NCI-H1694 treated with DMSO at 0.1 percent for 48 hours (cell line): ENCODE data around the gene SFXN2.
"Not testable (repeated sequence)": the region's sequence is repeated elsewhere in the genome, so short reads cannot be mapped to it uniquely, and the experiment has no call there.

Source experiments
- DNase-seq: peaks from one replicate; lab custom pipeline; 2025; lab: John Stamatoyannopoulos, UW

The SFXN2 gene

GRCh38 chr10:102720775-102721301 is 6.4 kb downstream of the SFXN2 start:
- no peak for DNase-seq

GRCh38 chr10:102721954-102722353 is 7.5 kb downstream of the SFXN2 start:
- no peak for DNase-seq

DNA sequence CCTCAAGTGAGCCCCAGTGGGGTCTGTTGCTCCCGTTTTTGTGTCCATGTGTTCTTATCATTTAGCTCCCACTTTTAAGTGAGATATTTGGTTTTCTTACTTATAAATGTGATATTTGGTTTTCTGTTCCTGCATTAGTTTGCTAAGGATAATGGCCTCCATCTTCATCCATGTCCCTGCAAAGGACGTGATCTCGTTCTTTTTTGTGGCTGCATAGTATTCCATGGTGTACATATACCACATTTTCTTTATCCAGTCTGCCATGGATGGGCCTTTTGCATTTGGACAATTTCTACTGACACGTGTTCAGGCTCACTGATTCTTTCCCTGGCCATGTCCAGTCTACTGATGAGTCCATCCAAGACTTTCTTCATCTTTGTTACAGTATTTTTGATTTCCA is 9.6 kb downstream of the SFXN2 start:
- DNase-seq = no peak

DNA sequence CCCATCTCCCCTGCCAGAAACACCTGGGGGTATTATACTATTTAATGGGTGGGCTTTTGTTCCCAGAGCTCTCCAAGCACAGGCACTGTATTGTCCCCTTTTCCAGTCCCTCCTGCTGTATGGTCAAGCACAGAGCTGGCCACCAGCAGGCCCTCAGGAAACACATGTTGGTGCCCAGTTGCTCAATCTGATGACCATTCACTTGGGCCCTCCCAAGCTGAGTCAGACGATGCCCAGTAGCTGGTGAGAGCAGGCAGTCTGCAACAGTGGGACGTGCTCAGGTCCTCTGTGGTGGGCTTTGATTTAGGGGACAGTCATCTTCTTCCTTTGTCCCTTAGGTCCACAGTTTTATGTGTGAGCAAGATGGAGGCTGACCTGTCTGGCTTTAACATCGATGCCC is 11.8 kb downstream of the SFXN2 start:
- no peak for DNase-seq

GRCh38 chr10:102727037-102727818 is 12.8 kb downstream of the SFXN2 start:
- no peak for DNase-seq

DNA sequence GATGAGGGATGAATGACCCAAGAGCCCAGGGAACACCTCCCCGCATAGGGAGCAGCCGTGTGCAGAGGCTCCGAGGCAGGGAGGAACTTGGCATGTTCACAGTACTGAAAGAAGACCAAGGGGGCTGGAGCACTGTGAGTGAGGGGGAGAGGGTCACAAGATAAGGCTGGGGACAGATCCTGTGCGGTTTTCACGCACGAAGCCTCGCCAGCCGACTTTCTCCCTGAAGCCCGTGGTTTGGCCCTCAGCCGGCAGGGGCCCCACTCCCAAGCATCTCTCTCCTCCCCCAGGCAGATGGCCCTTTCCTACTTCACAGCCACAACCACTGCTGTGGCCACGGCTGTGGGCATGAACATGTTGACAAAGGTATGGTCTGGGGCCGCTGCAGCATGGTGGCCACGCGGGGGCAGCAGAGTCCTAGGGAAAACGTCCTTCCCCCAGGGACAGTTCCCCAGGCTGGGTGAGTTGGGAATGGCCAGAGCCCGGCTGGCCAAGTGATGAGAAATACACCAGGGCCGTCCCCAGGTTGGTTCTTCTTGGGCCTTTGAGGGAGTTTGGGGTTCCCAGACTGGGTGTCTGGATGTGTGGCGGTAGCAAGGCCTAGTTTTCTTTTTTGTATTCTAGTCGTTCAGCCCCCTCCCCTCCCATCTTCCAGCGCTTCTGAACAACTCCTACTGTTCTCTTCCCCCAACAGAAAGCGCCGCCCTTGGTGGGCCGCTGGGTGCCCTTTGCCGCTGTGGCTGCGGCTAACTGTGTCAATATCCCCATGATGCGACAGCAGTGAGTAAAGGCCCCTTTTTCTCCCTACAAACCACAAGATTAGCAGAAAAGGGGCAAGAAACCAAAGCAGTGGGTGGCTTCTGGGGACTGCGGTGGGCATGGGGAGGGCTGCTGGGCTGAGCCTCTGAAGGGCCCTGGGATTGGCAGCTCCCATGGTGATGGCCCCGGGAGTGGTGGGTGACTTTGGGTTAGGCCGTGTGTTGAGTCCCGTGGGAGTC is 14.9 kb downstream of the SFXN2 start:
- DNase-seq = no peak

DNA sequence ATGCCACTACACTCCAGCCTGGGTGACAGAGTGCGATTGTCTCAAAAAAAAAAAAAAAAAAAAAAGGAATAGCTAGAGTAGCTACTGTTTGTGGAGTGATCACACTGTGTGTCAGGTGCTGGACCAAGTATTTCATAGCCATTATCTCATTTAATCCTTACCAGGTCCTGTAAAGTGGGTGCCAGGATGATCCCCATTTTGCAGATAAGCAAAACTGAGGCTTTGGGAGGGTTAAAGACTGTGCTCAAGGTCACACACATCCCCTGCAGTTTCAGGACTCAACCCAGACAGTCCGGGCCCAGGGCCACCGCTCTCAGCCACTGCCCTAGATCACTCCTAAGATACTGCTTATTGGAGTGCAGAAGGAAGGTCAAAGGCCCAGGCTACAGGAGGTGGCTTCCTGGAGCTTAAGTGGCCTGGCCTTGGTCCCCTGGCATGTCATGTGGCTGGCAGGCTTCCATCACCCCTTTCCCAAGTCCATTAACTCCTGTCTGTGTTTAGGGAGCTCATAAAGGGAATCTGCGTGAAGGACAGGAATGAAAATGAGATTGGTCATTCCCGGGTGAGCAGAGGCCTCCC is 16.9 kb downstream of the SFXN2 start:
- DNase-seq = no peak

- DNase-seq = no peak
Observed at GRCh38 chr10:102732661-102733060, 18.2 kb downstream of the SFXN2 start.

DNA sequence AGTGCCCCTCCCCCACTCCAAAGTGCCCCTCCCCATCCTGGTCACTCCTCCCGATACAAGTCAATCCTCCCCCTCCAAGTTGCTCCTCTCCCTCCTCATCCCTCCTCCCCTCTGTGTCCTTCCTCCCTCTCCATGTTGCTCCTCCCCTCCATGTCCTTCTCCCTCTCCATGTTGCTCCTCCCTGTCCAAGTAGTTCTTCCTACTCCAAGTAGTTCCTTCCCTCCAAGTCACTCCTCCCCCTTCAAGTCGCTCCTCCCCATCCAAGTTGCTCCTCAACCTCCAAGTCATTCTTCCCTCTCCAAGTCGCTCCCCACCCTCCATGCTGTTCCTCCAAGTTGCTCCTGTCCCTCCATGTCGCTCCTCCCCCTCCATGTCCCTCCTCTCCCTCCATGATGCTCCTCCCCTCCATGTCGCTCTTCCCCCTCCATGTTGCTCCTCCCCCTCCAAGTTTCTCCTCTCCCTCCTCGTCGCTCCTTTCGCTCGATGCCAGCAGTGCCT is 20.7 kb downstream of the SFXN2 start:
- DNase-seq = no peak

DNA sequence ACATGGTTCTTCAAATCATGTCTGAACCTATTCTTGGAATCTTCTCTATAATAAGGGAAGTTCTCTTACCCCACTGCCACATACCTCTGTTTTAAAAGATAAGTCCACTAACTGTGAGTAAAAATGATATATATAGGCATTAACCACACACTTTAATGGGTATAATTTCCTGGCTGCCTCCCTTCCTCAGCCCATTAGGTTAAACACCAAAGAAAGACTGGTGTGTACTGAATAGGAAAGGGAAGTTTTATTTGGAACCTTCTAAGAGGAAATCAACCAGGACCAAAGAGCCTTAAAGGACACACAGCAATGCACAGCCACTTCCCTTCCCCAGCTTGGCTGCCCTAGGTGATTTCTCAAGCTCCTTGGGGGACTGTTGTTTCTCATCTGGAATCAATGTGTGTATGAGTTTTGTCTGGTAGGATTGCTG is 24.3 kb downstream of the SFXN2 start:
- no peak for DNase-seq

DNA sequence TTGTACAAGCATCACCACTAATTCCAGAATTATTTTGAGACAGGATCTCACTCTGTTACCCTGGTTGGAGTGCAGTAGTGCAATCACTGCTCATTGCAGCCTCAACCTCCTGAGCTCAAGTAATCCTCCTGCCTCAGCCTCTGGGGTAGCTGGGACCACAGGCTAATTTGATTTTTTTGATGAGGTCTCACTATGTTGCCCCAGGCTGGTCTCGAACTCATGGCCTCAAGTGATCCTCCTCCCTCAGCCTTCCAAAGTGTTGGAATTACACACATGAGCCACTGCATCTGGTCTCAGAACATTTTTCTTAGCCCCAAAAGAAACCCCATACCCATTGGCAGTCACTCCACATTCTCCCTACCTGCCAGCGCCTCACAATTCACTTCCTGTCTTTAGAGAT is 25.8 kb downstream of the SFXN2 start:
- no peak for DNase-seq

- no peak for DNase-seq
Observed at GRCh38 chr10:102741726-102742237, 27.3 kb downstream of the SFXN2 start.

GRCh38 chr10:102742313-102742712 is 27.9 kb downstream of the SFXN2 start:
- DNase-seq = not testable (repeated sequence)

- no peak for DNase-seq
Observed at GRCh38 chr10:102743078-102743587, 28.7 kb downstream of the SFXN2 start.

GRCh38 chr10:102743588-102744373 is 29.3 kb downstream of the SFXN2 start, which contains the start of gene WBP1L:
Gene WBP1L (plus strand): TSS chr10:102743948. CDS start chr10:102744054, 106 bp downstream.
- peak; percentile 98 for DNase-seq

- DNase-seq = no peak
Observed at GRCh38 chr10:102744374-102745051, 30.1 kb downstream of the SFXN2 start.

DNA sequence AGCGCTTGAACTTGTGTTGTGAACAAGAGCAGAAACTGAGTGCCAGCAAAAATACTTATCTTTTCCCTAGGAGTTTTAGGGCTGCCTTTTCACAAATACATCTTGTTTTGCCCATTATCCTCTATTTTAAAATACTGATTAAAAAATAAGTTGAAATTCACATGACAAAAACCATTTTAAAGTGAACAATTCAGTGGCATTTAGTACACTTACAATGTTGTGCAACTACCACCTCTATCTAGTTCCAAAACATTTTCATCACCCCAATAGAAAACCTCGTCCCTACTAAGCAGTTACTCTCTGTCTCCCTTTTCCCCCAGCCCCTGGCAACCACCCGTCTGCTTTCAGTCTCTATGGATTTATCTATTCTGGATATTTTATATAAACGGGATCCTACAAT is 30.7 kb downstream of the SFXN2 start:
- no peak for DNase-seq

GRCh38 chr10:102752266-102752930 is 38.0 kb downstream of the SFXN2 start:
- no peak for DNase-seq

DNA sequence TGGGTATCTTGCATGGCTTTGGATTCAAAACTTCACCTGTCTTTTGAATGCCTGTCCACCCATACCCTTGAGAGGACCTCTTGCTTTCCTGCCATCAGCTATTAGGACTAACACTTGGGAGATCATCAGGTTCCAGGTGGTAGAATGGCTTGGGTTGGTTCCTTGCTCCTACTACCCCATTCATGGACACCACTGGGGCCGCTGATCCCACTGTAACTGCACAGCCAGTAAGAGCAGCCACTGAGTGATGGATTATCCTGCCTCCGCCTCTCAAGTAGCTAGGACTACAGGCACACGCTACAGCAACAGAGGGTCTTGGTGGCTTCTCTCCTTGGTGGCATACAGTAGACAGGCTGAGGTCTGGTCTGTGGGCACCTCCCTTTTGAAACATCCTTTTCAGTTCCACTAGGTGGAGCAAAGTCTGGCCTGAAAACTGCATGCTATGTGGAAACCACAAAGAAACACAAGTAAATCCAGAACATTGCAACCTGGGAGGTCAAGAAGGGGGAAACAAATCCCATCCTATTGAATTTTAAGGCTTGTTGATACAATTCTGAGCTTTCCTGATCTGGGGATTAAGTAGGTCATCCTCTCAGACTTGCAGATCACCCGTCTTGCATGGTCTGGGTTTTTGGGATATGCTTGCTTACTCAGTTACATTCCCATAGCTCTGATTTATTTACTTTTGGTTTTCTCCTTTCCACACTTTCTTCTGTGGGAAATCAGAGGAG is 38.7 kb downstream of the SFXN2 start:
- no peak for DNase-seq
